LNCaP clone FGC (cell line): ENCODE measurements around the gene CHST8.

Experiments used
- DNase-seq: peaks from one replicate; pipeline ENCODE4 v3.0.0-alpha.2; 2011; ENCODE audit warnings: low read depth
- H3K4me3 ChIP-seq: 2 replicates; pipeline ENCODE4 v1.5.1; 2011; ENCODE audit warnings: mild to moderate bottlenecking, low read depth, low read length, control low read depth
- TF ChIP-seq, protein P1 (sequence below): IDR thresholded peaks from 2 replicates; pipeline ENCODE4 v1.5.1; 2012; ENCODE audit warnings: mild to moderate bottlenecking; ENCODE audit not compliant: control insufficient read depth, insufficient read depth; ENCODE audit errors: extremely low read depth

Gene CHST8

DNA sequence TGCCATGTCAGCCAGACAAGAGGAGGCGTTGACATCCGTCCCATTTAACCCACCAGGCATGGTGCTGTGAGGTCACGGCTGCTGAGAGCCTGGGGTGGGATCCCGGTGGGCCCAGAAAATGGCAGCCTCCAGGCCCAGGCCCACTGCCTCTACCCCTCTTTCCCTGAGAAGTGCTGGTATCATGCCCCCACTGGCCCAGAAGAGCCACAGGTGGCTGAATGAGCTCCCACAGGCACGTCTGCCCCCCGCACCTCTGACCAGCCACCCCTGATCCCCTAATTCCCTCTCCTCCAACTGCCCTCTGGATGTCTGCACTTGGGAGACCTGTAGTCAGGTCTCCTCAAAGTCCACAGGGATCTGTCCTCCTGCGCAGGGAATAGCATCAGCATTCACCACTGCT lies 137.6 kb downstream of the CHST8 start:
- no peak overlapping the region for H3K4me3 ChIP-seq
- DNase-seq, result no peak
- TF ChIP-seq, protein P1, sequence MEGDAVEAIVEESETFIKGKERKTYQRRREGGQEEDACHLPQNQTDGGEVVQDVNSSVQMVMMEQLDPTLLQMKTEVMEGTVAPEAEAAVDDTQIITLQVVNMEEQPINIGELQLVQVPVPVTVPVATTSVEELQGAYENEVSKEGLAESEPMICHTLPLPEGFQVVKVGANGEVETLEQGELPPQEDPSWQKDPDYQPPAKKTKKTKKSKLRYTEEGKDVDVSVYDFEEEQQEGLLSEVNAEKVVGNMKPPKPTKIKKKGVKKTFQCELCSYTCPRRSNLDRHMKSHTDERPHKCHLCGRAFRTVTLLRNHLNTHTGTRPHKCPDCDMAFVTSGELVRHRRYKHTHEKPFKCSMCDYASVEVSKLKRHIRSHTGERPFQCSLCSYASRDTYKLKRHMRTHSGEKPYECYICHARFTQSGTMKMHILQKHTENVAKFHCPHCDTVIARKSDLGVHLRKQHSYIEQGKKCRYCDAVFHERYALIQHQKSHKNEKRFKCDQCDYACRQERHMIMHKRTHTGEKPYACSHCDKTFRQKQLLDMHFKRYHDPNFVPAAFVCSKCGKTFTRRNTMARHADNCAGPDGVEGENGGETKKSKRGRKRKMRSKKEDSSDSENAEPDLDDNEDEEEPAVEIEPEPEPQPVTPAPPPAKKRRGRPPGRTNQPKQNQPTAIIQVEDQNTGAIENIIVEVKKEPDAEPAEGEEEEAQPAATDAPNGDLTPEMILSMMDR, result no peak

DNA sequence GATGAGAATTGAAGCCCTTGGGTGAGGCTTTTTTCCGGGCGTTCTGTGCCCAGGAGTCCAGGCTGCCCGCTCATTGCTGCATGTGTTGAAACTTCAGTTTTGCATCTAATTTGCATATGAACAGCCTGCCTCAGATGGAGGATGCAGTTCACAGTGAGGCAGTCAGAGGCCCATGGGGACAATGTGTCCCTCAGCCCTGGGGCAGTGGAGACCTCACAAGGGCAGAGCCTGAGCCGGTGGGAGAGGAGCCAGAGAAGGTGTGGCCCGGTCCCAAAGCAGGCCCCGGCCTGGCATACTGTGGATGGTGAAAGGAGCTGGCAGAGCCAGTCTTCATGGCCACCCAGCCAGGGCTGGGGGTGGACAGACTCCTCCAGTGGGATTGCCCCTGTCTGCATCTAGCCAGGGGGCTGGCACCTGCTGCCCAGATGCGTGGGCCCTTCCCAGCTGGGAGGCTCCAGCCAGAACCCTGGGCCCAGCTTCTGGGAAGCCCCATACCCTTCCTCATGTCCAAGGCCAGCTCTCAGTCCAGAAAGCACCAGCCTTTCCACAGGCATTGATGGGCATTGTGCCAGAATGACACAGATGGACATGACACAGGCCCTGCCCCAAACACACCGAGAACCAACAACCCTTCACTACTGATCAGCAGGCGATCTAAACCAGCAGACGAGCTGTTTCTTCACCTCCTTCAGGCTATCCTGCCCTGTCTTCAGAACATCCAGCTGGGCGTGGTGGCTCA lies 142.0 kb downstream of the CHST8 start:
- no peak for DNase-seq
- TF ChIP-seq, protein P1, result no peak
- H3K4me3 ChIP-seq, result no peak overlapping the region

DNA sequence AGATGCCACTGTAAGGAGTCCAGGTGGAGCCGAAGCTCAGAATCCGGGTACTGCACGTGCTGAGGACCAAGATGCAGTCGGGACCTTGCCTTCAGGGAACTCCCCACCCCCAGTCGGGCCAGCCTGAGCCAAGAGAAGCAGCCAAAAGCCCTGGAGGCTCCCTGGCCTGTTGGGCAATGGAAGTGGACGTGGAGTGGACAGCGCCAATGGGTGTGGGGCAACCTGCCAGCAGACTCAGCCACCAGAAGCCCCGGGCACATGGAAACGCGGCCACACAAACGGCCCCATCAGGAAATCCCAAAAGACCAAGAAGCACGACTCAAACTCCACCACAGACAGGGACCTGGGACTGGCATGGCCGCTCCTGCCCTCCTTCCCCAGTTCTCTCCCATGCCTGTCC lies 144.9 kb downstream of the CHST8 start:
- no peak for DNase-seq
- H3K4me3 ChIP-seq, result no peak overlapping the region
- TF ChIP-seq, protein P1, result no peak

DNA sequence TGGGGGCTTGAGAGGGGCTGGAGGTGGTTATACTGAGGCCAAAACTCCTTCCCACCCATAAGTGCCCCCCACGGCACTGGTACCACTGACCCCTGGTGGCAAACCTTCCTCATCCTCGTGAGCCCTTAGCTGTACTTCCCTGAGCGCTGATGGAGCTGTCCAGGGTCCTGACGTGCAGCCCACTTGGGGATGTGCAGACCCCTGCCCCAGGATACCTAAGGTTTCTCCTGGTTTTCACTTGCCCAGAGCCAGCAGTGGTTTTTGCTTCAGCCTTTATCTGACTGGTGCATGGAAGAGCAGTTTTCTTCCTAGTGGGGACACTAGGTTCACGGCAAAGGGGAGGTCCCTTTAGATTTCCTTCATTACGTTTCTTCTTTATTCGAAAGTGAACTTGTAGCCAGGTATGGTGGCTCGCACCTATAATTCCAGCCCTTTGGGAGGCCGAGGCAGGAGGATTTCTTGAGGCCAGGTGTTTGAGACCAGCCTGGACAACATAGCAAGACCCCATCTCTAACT lies 146.2 kb downstream of the CHST8 start:
- DNase-seq, result no peak
- TF ChIP-seq, protein P1, result peak; percentile 43
- H3K4me3 ChIP-seq, result no peak overlapping the region

DNA sequence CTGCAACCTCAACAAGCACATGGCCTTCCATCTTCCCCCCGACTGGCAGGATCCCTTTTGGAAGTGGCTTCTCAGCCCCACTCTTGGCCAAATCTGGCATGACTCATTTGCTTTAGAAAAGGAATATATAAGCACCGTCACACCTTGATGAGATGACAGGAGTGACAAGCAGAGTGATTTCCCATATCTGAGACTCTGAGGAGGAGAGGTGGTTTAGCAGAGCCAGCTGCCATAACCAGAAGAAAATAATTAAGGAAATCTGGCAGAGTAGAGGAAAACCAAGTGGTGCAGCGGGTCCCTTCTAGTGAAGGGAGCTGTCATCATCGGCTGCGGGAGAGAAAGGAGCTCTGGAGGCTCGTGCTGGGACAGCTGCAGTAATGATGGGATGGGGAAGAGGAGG lies 147.5 kb downstream of the CHST8 start:
- TF ChIP-seq, protein P1, result no peak
- DNase-seq, result no peak

DNA sequence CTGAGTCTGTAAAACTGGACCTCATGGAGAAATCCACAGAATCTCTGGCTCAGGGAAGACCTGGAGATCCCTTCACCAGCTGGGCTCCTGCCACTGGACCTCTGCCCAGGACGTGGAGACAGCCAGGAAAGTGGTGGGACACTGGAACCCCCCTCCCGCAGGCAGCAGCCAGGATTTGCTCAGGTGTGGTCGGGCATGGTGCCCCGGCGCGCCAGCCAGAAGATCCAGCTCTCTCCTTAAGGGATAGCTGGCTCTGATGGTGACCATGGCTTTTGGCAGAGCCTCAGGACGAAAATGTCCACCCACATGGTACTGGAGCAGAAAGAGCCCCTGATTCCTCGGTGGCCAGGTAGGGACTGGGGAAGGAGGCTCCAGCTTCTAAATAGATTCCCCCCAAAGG lies 148.4 kb downstream of the CHST8 start:
- no peak for DNase-seq
- no peak overlapping the region for H3K4me3 ChIP-seq
- TF ChIP-seq, protein P1, result no peak

More for the DNA sequence above, 147.5 kb downstream of the CHST8 start:
- H3K4me3 ChIP-seq, result no peak overlapping the region
